Peyer's patch (tissue), 4 donors: ENCODE measurements around the gene ZNF516. TPM values are rescaled to one million over a fixed set of nuclear protein-coding genes. Genes with fewer than 3 reads are reported as not detected.

Source experiments
- DNase-seq, 3 donors: peaks; one replicate each; pipeline ENCODE4 v3.0.0-alpha.2; 2017 to 2019
- H3K27ac ChIP-seq, 4 donors: fragments of 200-600 bp; sonication (generic); one replicate each; pipeline ENCODE4 v1.5.1; 2016 to 2019
- H3K27me3 ChIP-seq, 2 donors: fragments of 200-600 bp; sonication (generic); one replicate each; pipeline ENCODE4 v1.5.1; 2019
- H3K36me3 ChIP-seq, 3 donors: fragments of 200-600 bp; sonication (generic); one replicate each; pipeline ENCODE4 v1.5.1; 2016 to 2019
- H3K4me1 ChIP-seq, 4 donors: fragments of 200-600 bp; sonication (generic); one replicate each; pipeline ENCODE4 v1.5.1; 2016 to 2019
- H3K4me3 ChIP-seq, 4 donors: fragments of 200-600 bp; sonication (generic); 1 replicate in 3 of 4; 2 replicates in 1 of 4; pipeline ENCODE4 v1.5.1; 2016 to 2019; ENCODE audit warnings: mild to moderate bottlenecking in 1 of 4
- H3K9me3 ChIP-seq, 4 donors: fragments of 200-600 bp; sonication (generic); one replicate each; pipeline ENCODE4 v1.5.1; 2016 to 2019; ENCODE audit warnings: mild to moderate bottlenecking in 1 of 4
- CTCF ChIP-seq, 6 experiments: fragments of 450-650 bp in 4 of 6; fragments of 200-600 bp in 2 of 6; sonication (generic) in 1 of 6; IDR thresholded peaks; one replicate each; pipeline ENCODE4 v1.5.1; 2017 to 2019; ENCODE audit warnings: antibody characterized with exemption in 6 of 6, mild to moderate bottlenecking in 3 of 6, moderate library complexity in 1 of 6
- POLR2A ChIP-seq, 2 donors: fragments of 450-650 bp; IDR thresholded peaks; one replicate each; pipeline ENCODE4 v1.5.1; 2017; ENCODE audit warnings: antibody characterized with exemption in 2 of 2, mild to moderate bottlenecking in 2 of 2, moderate library complexity in 2 of 2
- total RNA-seq, 4 donors: library from RNA; depleted of rRNA; stranded (reverse); fragments of >200 nt; gene quantifications; one replicate each; pipeline ENCODE4 v1.1.0, GENCODE V29; 2016

The ZNF516 gene
- total RNA-seq, 4 donors from 2014 or later = 19.8 to 39.6 (median 25.7) TPM

GRCh38 chr18:76461692-76462325, 33.2 kb downstream of the ZNF516 start:
- H3K27me3 ChIP-seq = no peaks in the 10 kb centered on the region
- no peaks in the 10 kb centered on the region for H3K4me1 ChIP-seq
- H3K9me3 ChIP-seq = no peaks in the 10 kb centered on the region
- TF ChIP-seq POLR2A (IDR thresholded peaks at IDR 0.05) = no peak
- TF ChIP-seq CTCF (IDR thresholded peaks at IDR 0.05) = no peak
- H3K36me3 ChIP-seq = peaks cover 0 to 11% (median 0%) of the 10 kb centered on the region in 3 donors
- H3K27ac ChIP-seq = no peak overlapping the region
- no peak overlapping the region for H3K4me3 ChIP-seq
- DNase-seq = peak in 1 of 3 donors; percentile 29

- H3K36me3 ChIP-seq = peaks cover 0 to 11% (median 0%) of the 10 kb centered on the region in 3 donors
- TF ChIP-seq CTCF (IDR thresholded peaks at IDR 0.05) (no peak), POLR2A (IDR thresholded peaks at IDR 0.05) (no peak)
- H3K4me1 ChIP-seq = no peaks in the 10 kb centered on the region
- no peak overlapping the region for H3K27ac ChIP-seq
- no peaks in the 10 kb centered on the region for H3K27me3 ChIP-seq
- no peak overlapping the region for H3K4me3 ChIP-seq
- DNase-seq = peak in 1 of 3 donors; percentile 24
- no peaks in the 10 kb centered on the region for H3K9me3 ChIP-seq
These were observed 33.9 kb downstream of the ZNF516 start for GRCh38 chr18:76461148-76461547.

DNA sequence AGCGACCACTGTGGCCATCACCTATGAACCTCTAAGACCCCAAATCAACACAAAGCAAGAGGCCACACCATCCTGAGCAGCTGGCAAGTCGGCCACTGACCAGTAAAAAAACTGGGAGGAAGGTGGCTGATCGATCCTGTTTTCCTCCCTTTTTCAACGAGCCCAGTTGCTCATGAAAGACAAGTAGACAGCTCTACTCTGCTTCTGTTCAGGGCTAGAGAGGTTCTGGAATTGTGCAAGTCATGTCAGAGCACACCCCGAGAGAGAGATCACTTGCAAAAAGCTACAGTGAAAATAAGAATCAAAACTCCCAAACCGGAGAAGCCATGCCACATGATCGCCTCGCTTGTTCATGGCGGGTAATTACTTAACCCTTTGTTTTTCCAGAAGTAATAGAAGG, 34.6 kb downstream of the ZNF516 start:
- DNase-seq = no peak
- Histone ChIP-seq H3K4me1 (peaks cover 0 to 5% (median 0%) of the 10 kb centered on the region in 4 donors), H3K4me3 (no peak overlapping the region), H3K36me3 (peaks cover 0 to 11% (median 0%) of the 10 kb centered on the region in 3 donors), H3K27me3 (no peaks in the 10 kb centered on the region), H3K27ac (peak overlapping the region in 1 of 4 donors; percentile 58), H3K9me3 (no peaks in the 10 kb centered on the region)
- no peak for TF ChIP-seq POLR2A (IDR thresholded peaks at IDR 0.05)
- no peak for TF ChIP-seq CTCF (IDR thresholded peaks at IDR 0.05)

DNA sequence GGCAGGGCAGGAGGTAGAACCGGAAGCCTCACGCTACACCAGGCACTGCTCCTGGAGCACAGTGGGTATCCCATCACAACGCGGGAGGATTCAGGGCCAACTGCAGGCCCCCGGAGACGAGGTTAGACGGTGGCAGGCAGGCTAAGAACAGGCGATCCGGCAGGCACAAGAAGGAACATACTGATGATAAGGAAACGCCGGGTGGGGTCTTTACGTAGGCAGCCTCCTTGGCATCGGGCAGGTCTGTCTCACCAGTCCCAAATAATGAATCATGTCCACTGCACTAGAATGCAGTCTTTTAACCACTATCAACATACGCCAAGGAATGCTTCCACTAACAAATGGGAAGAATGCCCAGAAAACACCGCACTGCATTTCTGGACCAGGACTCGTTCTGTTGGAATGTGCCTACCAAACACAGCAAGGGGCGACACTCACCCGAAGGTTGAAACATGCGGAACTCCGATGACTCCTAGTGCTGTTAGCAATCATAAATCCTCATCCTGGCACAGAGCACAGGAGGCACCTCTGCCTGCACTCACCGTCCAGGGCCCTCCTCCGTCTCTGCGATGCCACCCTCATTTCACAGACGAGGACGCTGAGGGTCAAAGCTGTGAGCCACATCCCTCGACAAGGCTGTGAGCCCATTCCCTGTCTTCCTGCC, 35.2 kb downstream of the ZNF516 start:
- TF ChIP-seq CTCF (IDR thresholded peaks at IDR 0.05) (no peak), POLR2A (IDR thresholded peaks at IDR 0.05) (no peak)
- H3K36me3 ChIP-seq = peaks cover 0 to 11% (median 0%) of the 10 kb centered on the region in 3 donors
- peak in 1 of 3 donors; percentile 42 for DNase-seq
- H3K4me3 ChIP-seq = no peak overlapping the region
- no peaks in the 10 kb centered on the region for H3K27me3 ChIP-seq
- no peaks in the 10 kb centered on the region for H3K9me3 ChIP-seq
- H3K27ac ChIP-seq = peak overlapping the region in 2 of 4 donors; percentile 39 to 67
- peaks cover 0 to 11% (median 0%) of the 10 kb centered on the region in 4 donors for H3K4me1 ChIP-seq

GRCh38 chr18:76459312-76459686, 35.7 kb downstream of the ZNF516 start:
- DNase-seq = no peak
- no peak for TF ChIP-seq CTCF (IDR thresholded peaks at IDR 0.05)
- TF ChIP-seq POLR2A (IDR thresholded peaks at IDR 0.05) = no peak
- Histone ChIP-seq H3K27ac (peak overlapping the region in 1 of 4 donors; percentile 67), H3K4me1 (peaks cover 0 to 16% (median 0%) of the 10 kb centered on the region in 4 donors), H3K36me3 (peaks cover 0 to 11% (median 0%) of the 10 kb centered on the region in 3 donors), H3K27me3 (no peaks in the 10 kb centered on the region), H3K4me3 (no peak overlapping the region), H3K9me3 (no peaks in the 10 kb centered on the region)
